Breast epithelium (tissue), 4 donors: ENCODE results near the gene MEIS2. TPM values are rescaled to one million over a fixed set of nuclear protein-coding genes. Genes with fewer than 3 reads are reported as not detected.

ENCODE experiments used
- DNase-seq, 2 donors: peaks; one replicate each; pipeline ENCODE4 v3.0.0-alpha.2; 2019; ENCODE audit warnings: low spot score in 2 of 2
- H3K27ac ChIP-seq, 2 donors: fragments of 200-600 bp; sonication (generic) in 1 of 2; one replicate each; pipeline ENCODE4 v1.5.1; 2016 to 2019; ENCODE audit warnings: mild to moderate bottlenecking in 1 of 2
- H3K27me3 ChIP-seq, 2 donors: fragments of 200-600 bp; sonication (generic) in 1 of 2; one replicate each; pipeline versions ENCODE4 v1.5.1 to v1.6.0; 2017 to 2019; ENCODE audit warnings: control low read depth in 1 of 2, mild to moderate bottlenecking in 1 of 2
- H3K36me3 ChIP-seq: fragments of 200-600 bp; one replicate; pipeline ENCODE4 v1.5.1; 2019
- H3K4me1 ChIP-seq, 2 donors: fragments of 200-600 bp; sonication (generic); one replicate each; pipeline ENCODE4 v1.5.1; 2016 to 2019; ENCODE audit warnings: control low read depth in 1 of 2
- H3K4me3 ChIP-seq, 3 donors: fragments of 200-600 bp; sonication (generic); 1 replicate in 2 of 3; 2 replicates in 1 of 3; pipeline ENCODE4 v1.5.1; 2016 to 2019; ENCODE audit warnings: mild to moderate bottlenecking in 3 of 3, moderate library complexity in 2 of 3
- H3K9me3 ChIP-seq, 2 donors: fragments of 200-600 bp; sonication (generic) in 1 of 2; one replicate each; pipeline ENCODE4 v1.5.1; 2016 to 2019; ENCODE audit warnings: control low read depth in 1 of 2
- CTCF ChIP-seq, 3 donors: fragments of 450-650 bp; IDR thresholded peaks; one replicate each; pipeline ENCODE4 v1.5.1; 2016 to 2017; ENCODE audit warnings: antibody characterized with exemption in 3 of 3, mild to moderate bottlenecking in 3 of 3, moderate library complexity in 3 of 3
- POLR2A ChIP-seq: fragments of 450-650 bp; IDR thresholded peaks from one replicate; pipeline ENCODE4 v1.6.1; 2016; ENCODE audit warnings: antibody characterized with exemption, mild to moderate bottlenecking, moderate library complexity
- POLR2AphosphoS5 ChIP-seq, 3 donors: sonication (generic); formaldehyde crosslinking; IDR thresholded peaks; one replicate each; pipeline ENCODE4 v1.6.1; 2017; ENCODE audit warnings: antibody characterized with exemption in 3 of 3
- intact Hi-C: fragments of 100-400 bp; cut with DNase I; formaldehyde crosslinking; loops from one replicate; pipeline ENCODE4 v1.15.1; 2023; ENCODE audit warnings: low total_unique reads
- total RNA-seq, 3 donors: library from RNA; depleted of rRNA; stranded (reverse); fragments of >200 nt; gene quantifications; one replicate each; pipeline ENCODE4 v1.1.0, GENCODE V29; 2016

Gene MEIS2
- total RNA-seq, 3 donors from 2014 or later = 18.2 to 55.8 (median 28.5) TPM

- DNase-seq = no peak
- TF ChIP-seq POLR2A (no peak), POLR2AphosphoS5 (IDR thresholded peaks at IDR 0.05) (no peak), CTCF (IDR thresholded peaks at IDR 0.05) (no peak)
- intact Hi-C loops = loop anchor here (10.0 kb wide), 1 partner anchor 1626 kb away; no protein-coding TSS in a partner anchor
These were observed 40.2 kb upstream of the MEIS2 start for GRCh38 chr15:37140531-37141058.

GRCh38 chr15:37138591-37139215 lies 38.4 kb upstream of the MEIS2 start:
- intact Hi-C loops = no loop called here

More at GRCh38 chr15:37140531-37141058, 40.2 kb upstream of the MEIS2 start:
- Histone ChIP-seq H3K27ac (no peak overlapping the region), H3K4me3 (no peak overlapping the region), H3K4me1 (no peaks in the 10 kb centered on the region), H3K36me3 (no peaks in the 10 kb centered on the region), H3K27me3 (no peaks in the 10 kb centered on the region), H3K9me3 (no peaks in the 10 kb centered on the region)

GRCh38 chr15:37137221-37137620 lies 36.9 kb upstream of the MEIS2 start:
- H3K4me1 ChIP-seq = no peaks in the 10 kb centered on the region
- intact Hi-C loops = no loop called here
- H3K4me3 ChIP-seq = no peak overlapping the region
- TF ChIP-seq CTCF (IDR thresholded peaks at IDR 0.05) (no peak), POLR2AphosphoS5 (IDR thresholded peaks at IDR 0.05) (no peak), POLR2A (no peak)
- no peaks in the 10 kb centered on the region for H3K9me3 ChIP-seq
- no peak overlapping the region for H3K27ac ChIP-seq
- H3K36me3 ChIP-seq = no peaks in the 10 kb centered on the region
- DNase-seq = no peak
- H3K27me3 ChIP-seq = no peaks in the 10 kb centered on the region

More at GRCh38 chr15:37138591-37139215, 38.4 kb upstream of the MEIS2 start:
- Histone ChIP-seq H3K4me1 (no peaks in the 10 kb centered on the region), H3K27me3 (no peaks in the 10 kb centered on the region), H3K9me3 (no peaks in the 10 kb centered on the region), H3K4me3 (no peak overlapping the region), H3K27ac (no peak overlapping the region), H3K36me3 (no peaks in the 10 kb centered on the region)
- TF ChIP-seq POLR2A (no peak), POLR2AphosphoS5 (IDR thresholded peaks at IDR 0.05) (no peak), CTCF (IDR thresholded peaks at IDR 0.05) (no peak)
- DNase-seq = no peak

GRCh38 chr15:37136666-37137065 lies 36.3 kb upstream of the MEIS2 start:
- Histone ChIP-seq H3K36me3 (no peaks in the 10 kb centered on the region), H3K9me3 (no peaks in the 10 kb centered on the region), H3K4me1 (no peaks in the 10 kb centered on the region), H3K4me3 (no peak overlapping the region), H3K27me3 (no peaks in the 10 kb centered on the region), H3K27ac (no peak overlapping the region)
- TF ChIP-seq POLR2A = no peak
- DNase-seq = no peak
- intact Hi-C loops = no loop called here

GRCh38 chr15:37135225-37135624 lies 34.9 kb upstream of the MEIS2 start:
- H3K27ac ChIP-seq = no peak overlapping the region
- TF ChIP-seq POLR2A (no peak), CTCF (IDR thresholded peaks at IDR 0.05) (no peak), POLR2AphosphoS5 (IDR thresholded peaks at IDR 0.05) (no peak)
- intact Hi-C loops = no loop called here
- no peaks in the 10 kb centered on the region for H3K27me3 ChIP-seq
- H3K4me1 ChIP-seq = no peaks in the 10 kb centered on the region
- H3K4me3 ChIP-seq = no peak overlapping the region
- no peaks in the 10 kb centered on the region for H3K9me3 ChIP-seq
- no peaks in the 10 kb centered on the region for H3K36me3 ChIP-seq
- DNase-seq = no peak
